Colon (tissue), 2 donors: ENCODE data around the gene SNCG.
"Not testable (repeated sequence)": the region's sequence is repeated elsewhere in the genome, so short reads cannot be mapped to it uniquely, and the experiment has no call there.

Source experiments
- FAIRE-seq: peaks from 2 replicates; lab custom pipeline; 2012; peaks lifted over from hg19 to GRCh38; lab: Jason Lieb, UNC
- donor health status: control.
- donor health status: control.

SNCG gene

GRCh38 chr10:86945361-86946212 is 12.8 kb upstream of the SNCG start:
- no peak for FAIRE-seq

- no peak for FAIRE-seq
Observed at GRCh38 chr10:86946213-86947155, 11.9 kb upstream of the SNCG start.

GRCh38 chr10:86947806-86948205 is 10.6 kb upstream of the SNCG start:
- not testable (repeated sequence) for FAIRE-seq

GRCh38 chr10:86950349-86950748 is 8.1 kb upstream of the SNCG start:
- FAIRE-seq, result no peak

- no peak for FAIRE-seq
Observed at GRCh38 chr10:86951184-86951761, 7.1 kb upstream of the SNCG start.

GRCh38 chr10:86952106-86952505 is 6.3 kb upstream of the SNCG start:
- FAIRE-seq, result no peak

- not testable (repeated sequence) for FAIRE-seq
Observed at GRCh38 chr10:86952697-86953096, 5.7 kb upstream of the SNCG start.

- no peak for FAIRE-seq
Observed at GRCh38 chr10:86953747-86954680, 4.4 kb upstream of the SNCG start.

GRCh38 chr10:86954681-86955500 is 3.5 kb upstream of the SNCG start:
- FAIRE-seq, result no peak

- no peak for FAIRE-seq
Observed at GRCh38 chr10:86955501-86956194, 2.8 kb upstream of the SNCG start.

GRCh38 chr10:86956195-86956847 is 2.1 kb upstream of the SNCG start:
- no peak for FAIRE-seq

- FAIRE-seq, result no peak
Observed at GRCh38 chr10:86956848-86957448, 1.5 kb upstream of the SNCG start.

GRCh38 chr10:86957471-86958115 is 806 bp upstream of the SNCG start, which contains the start of gene MMRN2:
TSS of gene MMRN2 (minus strand) at chr10:86957615. CDS start at chr10:86957541, 74 bp downstream.
- FAIRE-seq, result no peak

- no peak for FAIRE-seq
Observed at GRCh38 chr10:86958901-86959736, 720 bp downstream of the SNCG start.

GRCh38 chr10:86959737-86960002 is 1.3 kb downstream of the SNCG start:
- FAIRE-seq, result no peak

- FAIRE-seq, result no peak
Observed at GRCh38 chr10:86960003-86960862, 1.8 kb downstream of the SNCG start.
